ENCODE data around the gene ZNF786. TPM values are rescaled to one million over a fixed set of nuclear protein-coding genes. Genes with fewer than 3 reads are reported as not detected.
A peak's percentile ranks its signal among the peaks of the same experiment; 100 is the strongest.

ZNF786 gene
- total RNA-seq, 1 donor from 2014 or later: 8.3 TPM

GRCh38 chr7:149027055-149027454 is 63.5 kb downstream of the ZNF786 start:
- Histone ChIP-seq H3K36me3 (no peaks in the 10 kb centered on the region), H3K9me3 (no peaks in the 10 kb centered on the region), H3K4me1 (peaks cover 32% of the 10 kb centered on the region), H3K27ac (peak overlapping the region; percentile 74), H3K4me3 (peak overlapping the region; percentile 79 to 88), H3K27me3 (no peaks in the 10 kb centered on the region)
- DNase-seq (ENCODE audit: extremely low spot score in 2 of 2): no peak
- TF ChIP-seq CTCF (IDR thresholded peaks at IDR 0.05): no peak
- no peak for TF ChIP-seq POLR2A (IDR thresholded peaks at IDR 0.05)
- TF ChIP-seq POLR2AphosphoS5 (IDR thresholded peaks at IDR 0.05; ENCODE audit: insufficient read depth in 1 of 2, low read depth in 1 of 2): no peak
- intact Hi-C loops (cut with DNase I): no loop called here

- intact Hi-C loops (cut with DNase I): no loop called here
- Histone ChIP-seq H3K4me1 (peaks cover 22% of the 10 kb centered on the region), H3K36me3 (peaks cover 0 to 18% of the 10 kb centered on the region in 2 donors)
These were observed 66.9 kb downstream of the ZNF786 start for GRCh38 chr7:149023662-149024061.

GRCh38 chr7:149022756-149023360 is 67.7 kb downstream of the ZNF786 start:
- H3K27me3 ChIP-seq: no peaks in the 10 kb centered on the region
- TF ChIP-seq CTCF (IDR thresholded peaks at IDR 0.05) (no peak), POLR2AphosphoS5 (IDR thresholded peaks at IDR 0.05; ENCODE audit: insufficient read depth in 1 of 2, low read depth in 1 of 2) (no peak), POLR2A (IDR thresholded peaks at IDR 0.05) (no peak)
- no peak overlapping the region for H3K27ac ChIP-seq
- peaks cover 22% of the 10 kb centered on the region for H3K4me1 ChIP-seq
- H3K9me3 ChIP-seq: no peaks in the 10 kb centered on the region
- no peak for DNase-seq (ENCODE audit: extremely low spot score in 2 of 2)
- H3K36me3 ChIP-seq: peaks cover 0 to 24% of the 10 kb centered on the region in 2 donors
- intact Hi-C loops (cut with DNase I): no loop called here
- H3K4me3 ChIP-seq: no peak overlapping the region

More at GRCh38 chr7:149023662-149024061, 66.9 kb downstream of the ZNF786 start:
- Histone ChIP-seq H3K4me3 (no peak overlapping the region), H3K9me3 (no peaks in the 10 kb centered on the region), H3K27me3 (no peaks in the 10 kb centered on the region), H3K27ac (no peak overlapping the region)
- no peak for DNase-seq (ENCODE audit: extremely low spot score in 2 of 2)
- TF ChIP-seq CTCF (IDR thresholded peaks at IDR 0.05) (no peak), POLR2AphosphoS5 (IDR thresholded peaks at IDR 0.05; ENCODE audit: insufficient read depth in 1 of 2, low read depth in 1 of 2) (no peak), POLR2A (IDR thresholded peaks at IDR 0.05) (no peak)

- intact Hi-C loops (cut with DNase I): no loop called here
- peaks cover 0 to 28% of the 10 kb centered on the region in 2 donors for H3K36me3 ChIP-seq
- DNase-seq (ENCODE audit: extremely low spot score in 2 of 2): no peak
These were observed 68.8 kb downstream of the ZNF786 start for GRCh38 chr7:149021725-149022062.

More at GRCh38 chr7:149021725-149022062, 68.8 kb downstream of the ZNF786 start:
- no peak overlapping the region for H3K27ac ChIP-seq
- no peak for TF ChIP-seq POLR2A (IDR thresholded peaks at IDR 0.05)
- TF ChIP-seq POLR2AphosphoS5 (IDR thresholded peaks at IDR 0.05; ENCODE audit: insufficient read depth in 1 of 2, low read depth in 1 of 2): no peak
- TF ChIP-seq CTCF (IDR thresholded peaks at IDR 0.05): no peak
- no peaks in the 10 kb centered on the region for H3K9me3 ChIP-seq
- peaks cover 11% of the 10 kb centered on the region for H3K4me1 ChIP-seq
- no peak overlapping the region for H3K4me3 ChIP-seq
- no peaks in the 10 kb centered on the region for H3K27me3 ChIP-seq

Data from vagina (tissue), 2 donors.